ENCODE results near the gene HLA-F.
A peak's percentile ranks its signal among the peaks of the same experiment; 100 is the strongest.

The HLA-F gene

GRCh38 chr6:29744131-29744530, 20.9 kb downstream of the HLA-F start:
- DNase-seq (ENCODE audit: low spot score), result no peak

GRCh38 chr6:29744621-29745020, 21.4 kb downstream of the HLA-F start:
- DNase-seq (ENCODE audit: low spot score), result no peak

- DNase-seq (ENCODE audit: low spot score), result no peak
Measured at GRCh38 chr6:29745386-29745785, 22.2 kb downstream of the HLA-F start.

- DNase-seq (ENCODE audit: low spot score), result no peak
Measured at GRCh38 chr6:29745855-29746449, 22.7 kb downstream of the HLA-F start.

DNA sequence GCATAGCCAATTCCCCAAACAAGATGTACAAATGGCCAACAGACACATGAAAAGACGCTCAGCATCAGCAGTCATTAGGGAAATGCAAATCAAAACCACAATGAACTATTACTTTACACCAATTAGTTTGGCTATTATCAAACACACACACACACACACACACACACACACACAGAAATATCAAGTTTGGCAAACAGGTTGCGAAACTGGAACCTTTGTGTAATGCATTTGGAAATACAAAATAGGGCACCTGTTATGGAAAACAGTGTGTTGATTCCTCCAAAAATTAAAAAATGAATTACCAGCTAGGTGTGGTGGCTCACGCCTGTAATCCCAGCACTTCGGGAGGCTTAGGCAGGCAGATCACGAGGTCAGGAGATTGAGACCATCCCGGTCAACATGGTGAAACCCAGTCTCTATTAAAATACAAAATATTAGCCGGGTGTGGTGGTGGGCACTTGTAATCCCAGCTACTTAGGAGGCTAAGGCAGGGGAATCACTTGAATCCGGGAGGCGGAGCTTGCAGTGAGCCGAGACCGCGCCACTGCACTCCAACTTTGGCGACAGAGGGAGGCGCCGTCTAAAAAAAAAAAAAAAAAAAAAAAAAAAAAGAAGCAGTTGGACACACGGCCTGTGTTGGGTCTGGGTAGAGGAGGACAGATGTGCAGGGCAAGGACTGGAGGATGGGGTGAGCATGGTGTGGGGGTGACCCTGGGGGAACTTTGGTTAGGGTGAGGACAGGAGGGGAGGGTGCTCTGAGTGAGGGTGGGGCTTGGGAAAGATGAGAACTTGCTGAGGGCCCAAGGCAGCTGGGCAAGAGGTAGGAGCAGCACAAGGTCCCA, 23.8 kb downstream of the HLA-F start:
- DNase-seq (ENCODE audit: low spot score), result no peak

DNA sequence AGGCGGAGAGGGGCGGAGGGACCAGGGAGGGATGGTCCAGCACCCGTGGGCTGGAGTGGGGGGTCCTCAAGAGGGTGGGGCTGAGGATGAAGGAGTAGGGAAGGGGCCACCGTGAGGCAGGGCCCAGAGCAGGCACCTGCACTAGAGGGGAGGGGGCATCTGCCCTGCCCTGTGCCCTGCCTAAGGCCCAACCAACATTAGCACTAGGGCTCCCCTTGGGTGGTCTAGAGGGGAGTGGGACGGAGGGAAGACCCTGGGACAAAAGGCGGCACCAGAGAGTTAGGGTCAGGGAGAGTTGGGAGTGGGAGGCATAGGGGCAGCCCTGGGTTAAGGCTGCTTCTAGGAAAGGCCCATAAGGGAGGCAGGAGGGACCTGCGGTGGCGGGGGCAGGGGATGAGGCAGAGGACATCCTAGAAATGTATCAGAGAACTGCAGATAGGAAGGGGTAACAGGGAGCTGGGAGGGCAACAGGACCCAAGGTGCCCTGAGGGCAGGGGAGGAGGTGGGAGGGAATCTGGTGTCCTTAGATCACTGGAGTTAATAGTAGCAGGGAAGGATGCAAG, 24.5 kb downstream of the HLA-F start:
- no peak for DNase-seq (ENCODE audit: low spot score)

GRCh38 chr6:29748391-29749307, 25.4 kb downstream of the HLA-F start:
- peak; percentile 80 for DNase-seq (ENCODE audit: low spot score)

- DNase-seq (ENCODE audit: low spot score), result no peak
Measured at GRCh38 chr6:29749308-29749662, 26.1 kb downstream of the HLA-F start.

- DNase-seq (ENCODE audit: low spot score), result no peak
Measured at GRCh38 chr6:29749668-29750067, 26.4 kb downstream of the HLA-F start.

DNA sequence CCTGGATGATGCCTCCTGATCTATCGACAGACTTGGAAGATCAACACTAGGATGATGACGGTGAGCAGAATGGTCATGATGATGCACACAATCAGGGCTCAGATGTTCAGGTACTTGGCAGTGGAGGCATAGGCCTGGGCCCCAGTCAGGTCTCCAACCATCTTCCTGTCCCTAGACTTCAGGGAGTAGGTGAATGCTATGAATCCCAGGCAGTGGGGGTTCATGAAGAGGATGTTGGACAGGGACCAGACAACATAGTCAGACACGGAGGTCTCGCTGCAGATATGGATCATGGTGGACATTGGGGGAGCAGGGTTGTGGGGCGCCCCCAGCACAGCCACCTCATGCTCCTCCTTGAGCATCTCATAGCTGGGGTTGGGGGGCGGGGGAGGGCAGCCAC, 27.5 kb downstream of the HLA-F start:
- DNase-seq (ENCODE audit: low spot score), result no peak

DNA sequence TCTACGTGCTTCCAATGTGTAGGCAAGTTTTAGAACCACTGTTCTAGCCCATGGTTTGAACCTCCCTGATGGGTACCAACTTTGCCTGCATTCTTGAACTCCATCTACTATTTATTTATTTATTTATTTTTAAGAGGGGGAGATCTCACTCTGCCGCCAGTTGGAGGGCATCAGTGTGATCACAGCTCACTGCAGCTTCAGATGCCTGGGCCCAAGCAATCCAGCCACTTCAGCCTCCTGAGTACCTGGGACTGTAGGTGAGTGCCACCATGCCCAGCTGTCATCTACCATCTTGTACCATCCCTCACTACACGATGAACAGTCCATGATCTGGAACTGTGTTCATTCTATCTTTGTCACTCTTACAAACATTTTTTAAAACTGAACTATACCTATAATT, 28.2 kb downstream of the HLA-F start:
- DNase-seq (ENCODE audit: low spot score), result no peak

DNA sequence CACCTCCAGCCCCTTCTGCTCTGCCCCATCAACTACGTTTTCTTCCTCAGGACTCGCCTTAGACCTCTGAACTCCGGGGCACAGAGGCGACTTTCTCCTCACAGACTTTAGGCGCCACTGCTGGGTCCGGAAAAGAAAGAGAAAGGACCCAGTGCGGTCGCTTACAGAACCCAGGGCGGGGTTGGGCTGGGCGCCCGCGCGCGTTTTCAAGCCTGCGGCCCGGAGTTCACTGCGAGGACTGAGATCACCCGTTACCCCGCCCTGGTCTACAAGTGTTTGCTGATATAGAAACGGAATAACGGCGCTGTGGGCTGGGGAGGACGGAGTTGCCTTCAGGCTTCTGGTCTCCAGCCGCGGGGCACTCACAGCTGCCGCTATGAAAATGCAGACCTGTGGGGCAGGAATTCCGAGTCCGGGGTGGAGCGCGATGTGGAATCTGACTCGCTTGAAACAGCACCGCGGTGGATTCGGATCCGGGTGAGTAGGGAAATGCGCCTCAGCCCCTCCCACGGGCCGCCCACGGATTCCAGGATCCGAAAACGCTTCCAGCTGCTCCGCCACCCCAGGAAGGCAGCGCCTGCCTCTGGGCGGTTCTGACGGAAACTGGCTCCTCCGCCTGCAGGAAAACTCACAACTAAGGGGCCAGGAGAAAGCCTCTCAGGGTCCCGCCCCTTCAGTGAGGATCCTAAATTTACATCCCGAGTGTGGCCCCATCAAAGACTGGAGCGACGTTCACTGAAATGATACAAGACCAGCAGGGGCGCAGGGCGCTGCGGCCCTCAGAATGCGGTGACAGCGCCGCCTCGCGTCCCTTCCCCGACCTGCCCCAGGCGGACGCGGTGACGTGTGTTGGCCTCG, 29.4 kb downstream of the HLA-F start:
- DNase-seq (ENCODE audit: low spot score), result peak; percentile 72

DNA sequence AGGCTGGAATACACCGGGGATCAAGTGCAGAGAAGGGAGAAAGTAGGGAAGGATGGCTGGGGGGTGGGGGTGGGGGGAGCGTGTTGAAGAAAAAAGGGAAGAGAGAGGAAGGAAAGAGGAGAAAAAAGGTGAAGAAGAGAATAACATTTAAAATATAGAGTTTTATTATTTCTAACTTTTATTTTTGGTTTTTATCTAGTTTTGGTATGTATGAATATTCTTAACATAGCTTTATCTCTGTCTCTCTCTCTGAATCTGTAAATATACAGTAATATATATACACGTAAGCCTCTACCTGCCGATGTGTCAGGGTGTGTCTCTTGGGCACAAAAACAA, 30.0 kb downstream of the HLA-F start:
- DNase-seq (ENCODE audit: low spot score), result no peak

GRCh38 chr6:29755295-29755871, 32.1 kb downstream of the HLA-F start:
- no peak for DNase-seq (ENCODE audit: low spot score)

GRCh38 chr6:29757282-29757681, 34.0 kb downstream of the HLA-F start:
- DNase-seq (ENCODE audit: low spot score), result no peak

- DNase-seq (ENCODE audit: low spot score), result no peak
Measured at GRCh38 chr6:29757701-29758293, 34.6 kb downstream of the HLA-F start.

GRCh38 chr6:29758761-29759160, 35.5 kb downstream of the HLA-F start:
- no peak for DNase-seq (ENCODE audit: low spot score)

DNA sequence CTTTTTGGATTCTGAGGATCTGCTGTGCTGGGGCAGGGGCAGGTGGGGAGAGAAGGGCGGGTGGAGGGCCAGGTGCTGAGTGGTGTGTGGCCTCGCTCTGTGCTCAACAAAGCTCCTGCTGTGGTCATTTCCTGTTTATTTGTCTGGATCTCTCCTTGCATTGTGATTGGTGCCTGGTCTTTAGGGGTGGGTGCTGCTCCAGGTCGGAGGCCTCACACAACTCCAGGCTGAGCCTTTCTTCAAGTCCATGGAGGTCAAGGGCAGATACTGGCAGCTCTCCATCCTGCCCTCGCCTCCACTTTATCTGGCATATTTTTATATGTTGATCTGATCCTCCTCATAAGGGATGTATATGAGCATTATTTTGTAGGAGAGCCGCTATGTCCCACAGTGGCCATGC, 36.2 kb downstream of the HLA-F start:
- no peak for DNase-seq (ENCODE audit: low spot score)

DNA sequence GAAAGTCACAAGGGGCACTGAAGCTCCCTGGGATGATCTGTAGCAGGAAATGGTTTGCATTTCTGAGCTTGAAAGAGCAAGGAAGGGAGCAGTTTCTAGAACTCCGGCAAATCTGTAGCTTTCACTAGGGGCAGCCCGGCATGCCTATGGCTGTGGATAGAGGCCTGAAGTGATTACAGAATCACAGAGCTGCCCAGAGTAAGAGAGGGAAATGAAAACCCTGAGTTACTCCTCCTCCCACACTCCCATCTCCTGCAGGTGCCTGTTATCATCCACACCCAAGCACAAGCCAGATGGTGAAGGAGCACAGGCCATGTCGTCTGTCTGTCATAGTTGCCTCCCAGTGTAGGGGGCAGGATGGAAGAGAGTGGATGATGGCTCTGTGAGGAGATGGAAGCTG, 37.1 kb downstream of the HLA-F start:
- no peak for DNase-seq (ENCODE audit: low spot score)

DNA sequence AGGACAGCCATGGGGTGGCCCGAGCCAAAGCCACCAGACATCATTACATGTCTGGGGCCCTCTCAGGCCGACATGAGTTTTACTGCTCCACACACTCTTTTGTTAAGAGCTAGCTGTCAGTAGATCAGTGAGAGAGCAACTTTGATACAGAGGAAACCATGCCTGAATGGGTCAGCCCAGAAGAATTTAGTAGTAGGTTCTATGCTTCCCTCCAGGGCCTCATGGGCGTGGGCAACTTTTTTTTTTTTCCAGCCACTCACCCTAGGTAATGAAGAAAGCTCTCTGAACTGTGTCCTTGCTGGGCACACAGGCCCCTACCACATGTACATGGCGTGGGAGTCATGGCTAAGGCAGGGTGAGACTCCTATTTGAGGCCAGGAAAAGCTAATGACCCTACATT, 38.8 kb downstream of the HLA-F start:
- no peak for DNase-seq (ENCODE audit: low spot score)

DNA sequence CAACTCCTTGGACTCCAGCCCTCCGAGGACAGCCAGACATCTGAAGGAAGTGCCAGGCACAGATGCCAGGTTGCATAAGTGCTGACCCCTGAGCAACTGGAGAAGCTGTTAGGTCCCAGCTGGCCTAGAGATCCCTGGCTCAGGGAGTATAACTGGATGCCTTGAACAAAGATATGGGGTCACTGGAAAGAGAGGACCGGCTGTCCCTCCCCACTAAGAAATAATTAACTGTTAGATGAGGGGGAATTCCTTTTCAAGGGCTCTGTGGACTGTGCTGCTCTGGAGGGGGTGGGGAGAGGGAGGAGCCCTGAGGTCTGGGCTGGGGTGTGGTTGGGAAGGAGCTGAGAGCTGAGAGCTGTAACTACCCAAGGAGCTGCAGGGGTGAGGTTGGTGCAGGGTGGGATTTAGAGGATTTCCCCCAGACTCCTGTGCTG, 39.6 kb downstream of the HLA-F start:
- no peak for DNase-seq (ENCODE audit: low spot score)

Measured in putamen (tissue), 1 donor.